DOHH2 (cell line): ENCODE data around the gene NUP42.

Source experiments
- CTCF ChIP-seq: fragments of 200-600 bp; sonication (generic); IDR thresholded peaks from one replicate; pipeline ENCODE4 v1.5.1; 2014; ENCODE audit warnings: antibody characterized with exemption, mild to moderate bottlenecking, low read depth, low read length; ENCODE audit not compliant: poor library complexity, severe bottlenecking
- EZH2phosphoT487 ChIP-seq: fragments of 200-600 bp; sonication (generic); IDR thresholded peaks from 2 replicates; pipeline ENCODE4 v1.6.1; 2017; ENCODE audit warnings: borderline replicate concordance, mild to moderate bottlenecking, antibody characterized with exemption, low read length, moderate library complexity, mixed read lengths

GRCh38 chr7:23213755-23214154 is 31.9 kb downstream of the NUP42 start:
- TF ChIP-seq CTCF (no peak), EZH2phosphoT487 (no peak)
